HepG2 (cell line): Measurements from ENCODE around the gene RAB34. TPM values are rescaled to one million over a fixed set of nuclear protein-coding genes. Genes with fewer than 3 reads are reported as not detected.

Source experiments
- ATAC-seq: fragments of 200-7000 bp; cut with Tn5 transposase; 3 replicates; pipeline ENCODE4 v1.9.1; 2020; ENCODE audit warnings: mild to moderate bottlenecking, moderate library complexity
- BruUV-seq: library from RNA; stranded (reverse); fragments of 400-500 nt; replicated peaks from 2 replicates; lab custom pipeline; 2021; lab: Mats Ljungman, UMichigan
- CTCF ChIA-PET: fragments of 300-600 bp; formaldehyde crosslinking; extraction: SDS; loops from one replicate; lab custom pipeline; 2021; ENCODE audit warnings: low total read pairs, inconsistent platforms, low intra/inter-chr PET ratio; lab: Yijun Ruan, JAX
- POLR2A ChIA-PET: fragments of 350-600 bp; sonication (Branson Sonifier 250); formaldehyde crosslinking; loops from one replicate; lab custom pipeline; 2020; ENCODE audit warnings: antibody characterized with exemption, inconsistent platforms; lab: Yijun Ruan, JAX
- DNase-seq: peaks from one replicate; pipeline ENCODE4 v3.0.0-alpha.2; 2015; ENCODE audit warnings: low spot score
- FAIRE-seq: peaks from 3 replicates; lab custom pipeline; 2011; peaks lifted over from hg19 to GRCh38; lab: Jason Lieb, UNC
- H2AFZ ChIP-seq: one replicate; pipeline ENCODE4 v1.6.1; 2011; ENCODE audit warnings: low read length, inconsistent platforms
- H3K27ac ChIP-seq: fragments of 300-600 bp; 3 replicates; pipeline ENCODE4 v1.8.0; 2011; ENCODE audit warnings: mixed run types, mild to moderate bottlenecking, mixed read lengths, low read length, inconsistent platforms; ENCODE audit not compliant: insufficient read depth; ENCODE audit errors: extremely low read length
- H3K27me3 ChIP-seq, 2 experiments: fragments of 200-600 bp in 1 of 2; 2 replicates in 1 of 2; 3 replicates in 1 of 2; pipeline versions ENCODE4 v1.6.0 to v1.8.0; 2011; ENCODE audit warnings: low read length in 2 of 2, mild to moderate bottlenecking in 2 of 2, moderate library complexity in 2 of 2, inconsistent platforms in 1 of 2; ENCODE audit not compliant: insufficient read depth in 2 of 2, control insufficient read depth in 1 of 2
- H3K36me3 ChIP-seq, 2 experiments: fragments of 200-600 bp in 1 of 2; replicated peaks in 1 of 2; 2 replicates in 1 of 2; 3 replicates in 1 of 2; pipeline versions ENCODE4 v1.5.1 to v1.8.0; 2011; ENCODE audit warnings: low read length in 2 of 2, inconsistent platforms in 1 of 2; ENCODE audit not compliant: insufficient read depth in 2 of 2, control insufficient read depth in 1 of 2
- H3K4me1 ChIP-seq: 2 replicates; pipeline ENCODE4 v1.5.1; 2012; ENCODE audit warnings: low read length, inconsistent platforms; ENCODE audit not compliant: insufficient read depth
- H3K4me2 ChIP-seq: 2 replicates; pipeline ENCODE4 v1.6.0; 2011; ENCODE audit warnings: low read depth, low read length, inconsistent platforms
- H3K4me3 ChIP-seq, 3 experiments: fragments of 200-600 bp in 1 of 3; sonication (generic), shearing (Covaris generic) in 1 of 3; replicated peaks in 1 of 3; 2 replicates each; pipeline ENCODE4 v1.5.1; 2011 to 2016; ENCODE audit warnings: low read length in 3 of 3, inconsistent platforms in 2 of 3, low read depth in 2 of 3, mild to moderate bottlenecking in 2 of 3, control low read depth in 1 of 3, mixed read lengths in 1 of 3; ENCODE audit not compliant: insufficient read depth in 1 of 3
- H3K79me2 ChIP-seq: one replicate; pipeline ENCODE4 v1.6.1; 2011; ENCODE audit warnings: low read length, inconsistent platforms; ENCODE audit not compliant: insufficient read depth
- H3K9ac ChIP-seq: 2 replicates; pipeline ENCODE4 v1.6.0; 2011; ENCODE audit warnings: mild to moderate bottlenecking, low read depth, low read length, inconsistent platforms; ENCODE audit not compliant: insufficient read depth
- H3K9me3 ChIP-seq: 2 replicates; pipeline ENCODE4 v1.5.1; 2012; ENCODE audit warnings: mild to moderate bottlenecking, low read length
- H4K20me1 ChIP-seq: 2 replicates; pipeline ENCODE4 v1.6.0; 2011; ENCODE audit warnings: inconsistent platforms, mild to moderate bottlenecking, low read length, moderate library complexity; ENCODE audit not compliant: insufficient read depth
- DNMT3B ChIP-seq: conservative IDR thresholded peaks from 2 replicates; pipeline ENCODE4 v1.6.1; 2016; ENCODE audit warnings: missing biosample characterization, control low read depth
- GFI1 ChIP-seq: sonication (generic); formaldehyde crosslinking; IDR thresholded peaks from 2 replicates; pipeline ENCODE4 v1.5.0; 2020; ENCODE audit warnings: missing genetic modification reagents, mild to moderate bottlenecking, borderline replicate concordance
- HCFC1 ChIP-seq: fragments of 150-350 bp; IDR thresholded peaks from 2 replicates; pipeline ENCODE4 v1.6.1; 2014; ENCODE audit warnings: low read depth, low read length
- NR1H2 ChIP-seq: sonication (generic); formaldehyde crosslinking; IDR thresholded peaks from 2 replicates; pipeline ENCODE4 v1.8.1; 2022; ENCODE audit warnings: low read depth, missing genetic modification reagents, borderline replicate concordance
- PHF21A ChIP-seq: sonication (generic); formaldehyde crosslinking; IDR thresholded peaks from 2 replicates; pipeline ENCODE4 v1.5.0; 2020; ENCODE audit warnings: mild to moderate bottlenecking, missing genetic modification reagents
- RFXAP ChIP-seq: sonication (generic); formaldehyde crosslinking; IDR thresholded peaks from 2 replicates; pipeline ENCODE4 v1.4.0; 2020; ENCODE audit warnings: missing genetic modification reagents, borderline replicate concordance
- SUZ12 ChIP-seq: fragments of 150-350 bp; IDR thresholded peaks from 2 replicates; pipeline ENCODE4 v1.6.1; 2014; ENCODE audit warnings: low read depth, low read length
- TARDBP ChIP-seq: sonication (generic); formaldehyde crosslinking; IDR thresholded peaks from 2 replicates; pipeline ENCODE4 v1.8.0; 2022; ENCODE audit warnings: mild to moderate bottlenecking, missing genetic modification reagents
- TMF1 ChIP-seq: sonication (generic); formaldehyde crosslinking; IDR thresholded peaks from 2 replicates; pipeline ENCODE4 v1.8.1; 2022; ENCODE audit warnings: low read depth, missing genetic modification reagents
- ZFY ChIP-seq: sonication (generic); formaldehyde crosslinking; IDR thresholded peaks from 2 replicates; pipeline ENCODE4 v1.4.0; 2020; ENCODE audit warnings: missing genetic modification reagents
- ZNF124 ChIP-seq: sonication (generic); formaldehyde crosslinking; IDR thresholded peaks from 2 replicates; pipeline ENCODE4 v1.4.0; 2020; ENCODE audit warnings: missing genetic modification reagents
- ZNF446 ChIP-seq: sonication (generic); formaldehyde crosslinking; IDR thresholded peaks from 2 replicates; pipeline ENCODE4 v1.5.0; 2020; ENCODE audit warnings: mild to moderate bottlenecking, missing genetic modification reagents
- ZNF605 ChIP-seq: sonication (generic); formaldehyde crosslinking; IDR thresholded peaks from 2 replicates; pipeline ENCODE4 v1.8.0; 2022; ENCODE audit warnings: mild to moderate bottlenecking, missing genetic modification reagents
- ZNF644 ChIP-seq: IDR thresholded peaks from 2 replicates; pipeline ENCODE4 v1.6.1; 2016; ENCODE audit warnings: low read depth
- ZNF850 ChIP-seq: sonication (generic); formaldehyde crosslinking; conservative IDR thresholded peaks from 2 replicates; pipeline ENCODE4 v1.9.0; 2021; ENCODE audit warnings: mild to moderate bottlenecking, missing genetic modification reagents
- ZNF883 ChIP-seq: sonication (generic); formaldehyde crosslinking; IDR thresholded peaks from 2 replicates; pipeline ENCODE4 v1.5.1; 2020; ENCODE audit warnings: mild to moderate bottlenecking, missing genetic modification reagents; ENCODE audit errors: not compliant biosample characterization
- WGBS: methylation state at CpG from one replicate; pipeline ENCODE4 v1.1.6; 2017; ENCODE audit warnings: low lambda C conversion rate; 5-methylcytosine and 5-hydroxymethylcytosine counted together
- in situ Hi-C: cut with HindIII; loops from 2 replicates; pipeline ENCODE4 v1.10.0; 2017; ENCODE audit warnings: low pct_unique_long_range_greater_than_20kb; ENCODE audit not compliant: extremely low pct_ligation_motif_present
- intact Hi-C: fragments of 100-400 bp; cut with micrococcal nuclease; formaldehyde crosslinking; loops from one replicate; pipeline ENCODE4 v1.10.0; 2022; ENCODE audit not compliant: unreplicated experiment
- polyA plus RNA-seq, 8 experiments: library from polyadenylated mRNA; depleted of rRNA in 3 of 8; stranded (reverse) in 7 of 8; unstranded in 1 of 8; fragments of >200 nt; fragmentation: Illumina TruSeq in 4 of 8; extraction: Trizol in 4 of 8; gene quantifications; 2 replicates each; pipeline versions ENCODE4 v1.2.1 to v1.2.3, GENCODE V29; 2011 to 2016; ENCODE audit warnings: low read depth in 4 of 8, missing spikeins in 1 of 8, mixed read lengths in 1 of 8; ENCODE audit not compliant: insufficient read depth in 1 of 8
- total RNA-seq, 5 experiments: library from RNA; depleted of rRNA; stranded (reverse); fragments of >200 nt; fragmentation: Illumina TruSeq; extraction: Trizol; gene quantifications; 2 replicates each; pipeline ENCODE4 v1.2.3, GENCODE V29; 2016; ENCODE audit warnings: low read depth in 1 of 5
- TF ChIP-seq, protein P1 (sequence below): sonication (generic); formaldehyde crosslinking; conservative IDR thresholded peaks from 2 replicates; pipeline ENCODE4 v1.4.0; 2020; ENCODE audit warnings: missing genetic modification reagents
- TF ChIP-seq, protein P2 (sequence below): sonication (generic); formaldehyde crosslinking; IDR thresholded peaks from 2 replicates; pipeline ENCODE4 v1.8.1; 2023; ENCODE audit warnings: mild to moderate bottlenecking, missing genetic modification reagents, borderline replicate concordance
- TF ChIP-seq, protein P3 (sequence below): sonication (generic); formaldehyde crosslinking; IDR thresholded peaks from 2 replicates; pipeline ENCODE4 v1.5.1; 2020; ENCODE audit warnings: mild to moderate bottlenecking, moderate library complexity, missing genetic modification reagents
- TF ChIP-seq, protein P4 (sequence below): sonication (generic); formaldehyde crosslinking; IDR thresholded peaks from 2 replicates; pipeline ENCODE4 v1.4.0; 2020; ENCODE audit warnings: missing genetic modification reagents, borderline replicate concordance

Gene RAB34
- total and polyA plus RNA-seq, 2 of the 13 experiments (the other 11 are each of a cell fraction or from before 2014, with no cell fraction given), result 0.49 TPM; not detected in 1

DNA sequence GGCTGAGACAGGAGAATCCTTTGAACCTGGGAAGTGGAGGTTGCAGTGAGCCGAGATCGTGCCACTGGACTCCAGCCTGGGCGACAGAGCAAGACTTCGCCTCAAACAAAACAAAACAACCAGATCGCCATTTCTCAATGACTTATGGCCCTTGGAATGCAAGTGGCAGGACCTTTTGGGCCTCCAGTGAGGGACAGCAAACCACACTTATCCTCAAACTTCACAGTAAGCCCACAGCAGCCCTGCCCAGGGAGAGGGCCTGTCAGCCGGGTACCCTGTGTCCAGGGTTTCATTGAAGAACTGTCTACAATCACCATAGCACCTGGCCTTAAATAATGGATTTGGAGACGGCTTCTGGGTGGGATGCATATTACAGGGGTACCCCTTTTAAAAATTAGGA lies 37.8 kb upstream of the RAB34 start:
- no peaks in the 10 kb centered on the region for H3K9me3 ChIP-seq
- no peaks in the 10 kb centered on the region for H3K27me3 ChIP-seq
- DNase-seq, result no peak
- no TSS peak for BruUV-seq
- ATAC-seq, result no peak; the same call in 2 of the 3 replicates
- in situ Hi-C loops (no loop called here), intact Hi-C loops (no loop called here)
- H3K4me1 ChIP-seq, result peaks cover 6% of the 10 kb centered on the region
- 93% methylated on average over 7 of the region's 7 CpGs for WGBS
- no peak overlapping the region for H3K4me3 ChIP-seq
- H4K20me1 ChIP-seq, result peaks cover 4% of the 10 kb centered on the region
- CTCF ChIA-PET, result no interaction called here
- no peak overlapping the region for H3K9ac ChIP-seq
- H3K36me3 ChIP-seq, result peaks cover 22 to 26% of the 10 kb centered on the region in 2 experiments
- H3K4me2 ChIP-seq, result no peak overlapping the region
- no peaks in the 10 kb centered on the region for H3K79me2 ChIP-seq
- POLR2A ChIA-PET, result no interaction called here
- no peak overlapping the region for H3K27ac ChIP-seq
- H2AFZ ChIP-seq, result no peak overlapping the region
- no peak for FAIRE-seq
- TF ChIP-seq TMF1 (CRISPR knock-in tag) (no peak), PHF21A (no peak), ZNF605 (CRISPR knock-in tag) (no peak), ZNF644 (CRISPR knock-in tag) (no peak), HCFC1 (no peak), ZNF446 (no peak), RFXAP (CRISPR knock-in tag) (no peak), SUZ12 (no peak), ZNF850 (no peak), ZNF883 (no peak), ZNF124 (CRISPR knock-in tag) (no peak), ZFY (CRISPR knock-in tag) (no peak), TARDBP (CRISPR knock-in tag) (no peak), DNMT3B (no peak), GFI1 (no peak), NR1H2 (CRISPR knock-in tag) (no peak)
- TF ChIP-seq, protein P1, sequence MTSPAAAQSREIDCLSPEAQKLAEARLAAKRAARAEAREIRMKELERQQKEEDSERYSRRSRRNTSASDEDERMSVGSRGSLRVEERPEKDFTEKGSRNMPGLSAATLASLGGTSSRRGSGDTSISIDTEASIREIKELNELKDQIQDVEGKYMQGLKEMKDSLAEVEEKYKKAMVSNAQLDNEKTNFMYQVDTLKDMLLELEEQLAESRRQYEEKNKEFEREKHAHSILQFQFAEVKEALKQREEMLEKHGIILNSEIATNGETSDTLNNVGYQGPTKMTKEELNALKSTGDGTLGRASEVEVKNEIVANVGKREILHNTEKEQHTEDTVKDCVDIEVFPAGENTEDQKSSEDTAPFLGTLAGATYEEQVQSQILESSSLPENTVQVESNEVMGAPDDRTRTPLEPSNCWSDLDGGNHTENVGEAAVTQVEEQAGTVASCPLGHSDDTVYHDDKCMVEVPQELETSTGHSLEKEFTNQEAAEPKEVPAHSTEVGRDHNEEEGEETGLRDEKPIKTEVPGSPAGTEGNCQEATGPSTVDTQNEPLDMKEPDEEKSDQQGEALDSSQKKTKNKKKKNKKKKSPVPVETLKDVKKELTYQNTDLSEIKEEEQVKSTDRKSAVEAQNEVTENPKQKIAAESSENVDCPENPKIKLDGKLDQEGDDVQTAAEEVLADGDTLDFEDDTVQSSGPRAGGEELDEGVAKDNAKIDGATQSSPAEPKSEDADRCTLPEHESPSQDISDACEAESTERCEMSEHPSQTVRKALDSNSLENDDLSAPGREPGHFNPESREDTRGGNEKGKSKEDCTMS (CRISPR knock-in tag), result no peak
- TF ChIP-seq, protein P2, sequence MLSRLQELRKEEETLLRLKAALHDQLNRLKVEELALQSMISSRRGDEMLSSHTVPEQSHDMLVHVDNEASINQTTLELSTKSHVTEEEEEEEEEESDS (CRISPR knock-in tag), result no peak
- TF ChIP-seq, protein P3, sequence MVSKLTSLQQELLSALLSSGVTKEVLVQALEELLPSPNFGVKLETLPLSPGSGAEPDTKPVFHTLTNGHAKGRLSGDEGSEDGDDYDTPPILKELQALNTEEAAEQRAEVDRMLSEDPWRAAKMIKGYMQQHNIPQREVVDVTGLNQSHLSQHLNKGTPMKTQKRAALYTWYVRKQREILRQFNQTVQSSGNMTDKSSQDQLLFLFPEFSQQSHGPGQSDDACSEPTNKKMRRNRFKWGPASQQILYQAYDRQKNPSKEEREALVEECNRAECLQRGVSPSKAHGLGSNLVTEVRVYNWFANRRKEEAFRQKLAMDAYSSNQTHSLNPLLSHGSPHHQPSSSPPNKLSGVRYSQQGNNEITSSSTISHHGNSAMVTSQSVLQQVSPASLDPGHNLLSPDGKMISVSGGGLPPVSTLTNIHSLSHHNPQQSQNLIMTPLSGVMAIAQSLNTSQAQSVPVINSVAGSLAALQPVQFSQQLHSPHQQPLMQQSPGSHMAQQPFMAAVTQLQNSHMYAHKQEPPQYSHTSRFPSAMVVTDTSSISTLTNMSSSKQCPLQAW (CRISPR knock-in tag), result no peak
- TF ChIP-seq, protein P4, sequence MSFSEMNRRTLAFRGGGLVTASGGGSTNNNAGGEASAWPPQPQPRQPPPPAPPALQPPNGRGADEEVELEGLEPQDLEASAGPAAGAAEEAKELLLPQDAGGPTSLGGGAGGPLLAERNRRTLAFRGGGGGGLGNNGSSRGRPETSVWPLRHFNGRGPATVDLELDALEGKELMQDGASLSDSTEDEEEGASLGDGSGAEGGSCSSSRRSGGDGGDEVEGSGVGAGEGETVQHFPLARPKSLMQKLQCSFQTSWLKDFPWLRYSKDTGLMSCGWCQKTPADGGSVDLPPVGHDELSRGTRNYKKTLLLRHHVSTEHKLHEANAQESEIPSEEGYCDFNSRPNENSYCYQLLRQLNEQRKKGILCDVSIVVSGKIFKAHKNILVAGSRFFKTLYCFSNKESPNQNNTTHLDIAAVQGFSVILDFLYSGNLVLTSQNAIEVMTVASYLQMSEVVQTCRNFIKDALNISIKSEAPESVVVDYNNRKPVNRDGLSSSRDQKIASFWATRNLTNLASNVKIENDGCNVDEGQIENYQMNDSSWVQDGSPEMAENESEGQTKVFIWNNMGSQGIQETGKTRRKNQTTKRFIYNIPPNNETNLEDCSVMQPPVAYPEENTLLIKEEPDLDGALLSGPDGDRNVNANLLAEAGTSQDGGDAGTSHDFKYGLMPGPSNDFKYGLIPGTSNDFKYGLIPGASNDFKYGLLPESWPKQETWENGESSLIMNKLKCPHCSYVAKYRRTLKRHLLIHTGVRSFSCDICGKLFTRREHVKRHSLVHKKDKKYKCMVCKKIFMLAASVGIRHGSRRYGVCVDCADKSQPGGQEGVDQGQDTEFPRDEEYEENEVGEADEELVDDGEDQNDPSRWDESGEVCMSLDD (CRISPR knock-in tag), result no peak
